ENCODE results near the gene ANO2.
A peak's percentile ranks its signal among the peaks of the same experiment; 100 is the strongest.

The ANO2 gene

GRCh38 chr12:5808981-5809380, 136.1 kb downstream of the ANO2 start:
- no peak for DNase-seq

GRCh38 chr12:5807514-5808219, 137.4 kb downstream of the ANO2 start:
- DNase-seq = no peak

- no peak for DNase-seq
Measured at GRCh38 chr12:5807090-5807414, 138.0 kb downstream of the ANO2 start.

DNA sequence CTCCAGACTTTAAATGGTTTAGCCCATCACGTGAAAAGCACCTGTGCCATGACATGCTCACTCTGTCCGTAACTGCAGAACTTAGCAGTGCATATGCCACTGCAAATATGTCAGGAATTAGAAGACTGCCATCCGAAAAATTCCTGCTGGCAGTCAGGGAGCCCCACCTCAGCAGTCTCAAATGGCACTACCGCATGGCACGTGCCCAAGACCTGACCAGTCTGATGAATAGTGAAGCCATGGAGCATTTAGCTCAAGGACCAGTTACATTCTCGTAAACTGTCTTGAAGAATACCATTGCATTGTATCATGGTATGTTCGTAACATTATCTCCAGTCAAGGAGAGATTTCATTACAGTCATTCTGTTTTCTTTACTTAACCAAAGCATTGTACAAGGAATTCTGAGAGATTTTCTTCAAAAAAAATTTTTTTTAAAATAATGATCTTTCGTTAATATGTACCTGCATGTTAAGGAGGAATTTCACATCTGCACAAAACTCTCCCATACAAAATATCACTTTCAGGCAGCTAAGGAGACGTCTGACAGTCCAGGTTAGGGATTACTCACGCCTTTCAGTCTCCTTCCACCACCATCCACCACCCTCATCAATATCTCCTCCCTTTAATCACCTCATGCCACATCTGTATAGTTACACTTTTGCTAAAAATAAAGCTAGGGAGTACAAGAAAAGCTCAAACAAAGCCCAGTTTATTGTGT, 138.5 kb downstream of the ANO2 start:
- DNase-seq = no peak

GRCh38 chr12:5803532-5803931, 141.5 kb downstream of the ANO2 start:
- DNase-seq = no peak

GRCh38 chr12:5798242-5799015, 146.6 kb downstream of the ANO2 start:
- DNase-seq = no peak

GRCh38 chr12:5797661-5798060, 147.4 kb downstream of the ANO2 start:
- no peak for DNase-seq

GRCh38 chr12:5796959-5797225, 148.2 kb downstream of the ANO2 start:
- no peak for DNase-seq

DNA sequence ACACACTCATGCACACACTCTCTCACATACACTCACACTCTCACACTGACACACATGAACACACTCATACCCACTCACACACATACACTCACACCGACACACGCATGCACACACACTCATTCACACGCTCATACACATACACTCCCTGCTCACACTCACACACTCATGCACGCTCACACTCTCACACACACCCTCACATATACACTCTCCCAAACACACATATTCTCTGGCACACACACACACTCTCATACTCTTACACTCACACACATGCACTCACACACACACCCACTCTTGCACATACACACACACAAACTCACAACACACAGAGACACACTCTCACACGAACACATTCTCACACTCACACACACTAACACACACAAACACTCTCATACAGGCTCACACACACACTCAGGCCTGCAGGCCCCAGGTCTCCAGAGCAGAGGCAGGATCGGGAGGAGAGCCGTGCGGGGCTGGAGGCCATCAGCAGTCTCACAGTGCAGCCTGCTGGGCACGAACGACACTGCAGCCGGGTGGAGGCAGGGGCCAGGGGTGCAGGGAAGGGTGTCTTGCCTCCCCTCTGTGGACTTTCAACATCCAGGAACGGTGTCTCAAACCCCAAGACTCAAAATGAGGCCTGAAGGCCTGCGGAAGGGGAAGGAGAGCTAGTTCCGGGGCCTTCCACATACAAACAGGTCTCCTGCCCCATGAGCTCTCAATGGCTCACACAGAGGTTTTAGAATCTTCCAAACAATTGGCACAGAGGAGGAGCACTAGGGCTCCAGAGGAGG, 148.7 kb downstream of the ANO2 start:
- peak; percentile 2 for DNase-seq

GRCh38 chr12:5794156-5794555, 150.9 kb downstream of the ANO2 start:
- DNase-seq = no peak

- no peak for DNase-seq
Measured at GRCh38 chr12:5792343-5792742, 152.7 kb downstream of the ANO2 start.

GRCh38 chr12:5789469-5789968, 155.5 kb downstream of the ANO2 start:
- no peak for DNase-seq

DNA sequence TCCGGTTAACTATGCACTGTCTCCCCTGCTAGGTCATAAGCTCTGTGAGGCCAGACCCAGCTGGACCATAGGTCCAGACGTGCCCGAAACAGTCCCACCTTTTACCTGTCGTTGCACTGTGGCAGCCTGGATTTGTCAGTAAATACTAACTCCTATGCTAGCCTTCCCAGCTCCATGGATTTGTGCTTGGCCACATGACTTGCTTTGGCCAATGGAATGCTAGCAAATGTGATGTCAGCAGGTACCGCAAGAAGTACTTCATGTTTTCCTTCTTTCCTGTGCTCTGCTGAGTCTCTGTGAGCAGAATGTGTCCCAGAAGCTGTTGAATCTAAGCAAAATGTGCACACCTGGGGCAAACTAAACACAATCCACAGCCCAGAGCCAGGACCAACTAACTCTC, 157.2 kb downstream of the ANO2 start:
- no peak for DNase-seq

GRCh38 chr12:5785601-5786000, 159.5 kb downstream of the ANO2 start:
- DNase-seq = no peak

- DNase-seq = no peak
Measured at GRCh38 chr12:5784462-5785130, 160.5 kb downstream of the ANO2 start.

DNA sequence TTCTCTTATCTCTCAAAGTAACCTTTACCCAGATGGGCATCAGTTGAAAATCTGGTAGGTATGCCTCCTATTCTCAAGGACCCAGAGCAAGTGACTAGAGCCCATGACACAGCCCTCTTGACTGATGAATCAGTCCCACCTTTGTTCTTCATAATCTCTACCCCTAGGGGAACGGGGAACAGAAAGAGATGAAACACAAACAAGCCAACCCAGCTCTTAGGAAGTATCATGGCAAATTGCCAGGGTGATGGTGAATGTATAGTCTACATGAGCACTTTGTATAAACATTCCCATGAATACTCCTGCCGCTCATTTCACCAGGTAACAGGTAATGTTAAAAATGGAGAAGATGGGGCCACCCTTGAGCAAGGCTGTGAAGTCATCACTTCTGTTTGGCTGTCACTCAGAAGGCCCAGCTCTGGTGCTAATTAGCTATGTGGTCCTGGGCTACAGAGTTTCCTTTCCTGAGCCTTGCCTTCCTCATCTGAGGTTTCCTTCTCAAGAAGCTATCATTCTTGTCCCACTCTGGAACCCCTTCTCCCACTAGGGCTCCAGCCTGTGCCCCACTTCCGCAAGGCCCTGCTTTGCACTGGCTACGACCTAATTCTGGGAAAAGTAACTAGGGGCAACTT, 161.7 kb downstream of the ANO2 start:
- no peak for DNase-seq

DNA sequence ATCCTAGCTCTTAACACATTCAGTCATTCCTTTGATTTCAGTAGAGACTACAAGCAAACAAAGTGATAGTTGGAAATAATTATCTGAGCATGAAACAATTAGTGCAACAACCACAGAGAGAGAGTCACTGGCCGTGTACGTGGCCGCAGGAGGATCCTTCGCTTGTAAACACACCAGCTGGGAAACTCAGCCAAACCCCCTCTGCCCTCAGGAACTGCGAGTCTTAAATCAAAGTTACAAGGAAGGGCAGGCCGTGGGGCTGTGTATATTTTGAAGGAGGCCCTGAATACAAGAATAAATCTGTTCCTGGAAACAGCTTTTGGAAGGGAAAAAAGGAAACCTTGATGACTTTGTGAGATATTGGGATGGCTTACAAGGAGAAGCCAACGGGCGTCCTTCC, 164.5 kb downstream of the ANO2 start:
- DNase-seq = no peak

DNA sequence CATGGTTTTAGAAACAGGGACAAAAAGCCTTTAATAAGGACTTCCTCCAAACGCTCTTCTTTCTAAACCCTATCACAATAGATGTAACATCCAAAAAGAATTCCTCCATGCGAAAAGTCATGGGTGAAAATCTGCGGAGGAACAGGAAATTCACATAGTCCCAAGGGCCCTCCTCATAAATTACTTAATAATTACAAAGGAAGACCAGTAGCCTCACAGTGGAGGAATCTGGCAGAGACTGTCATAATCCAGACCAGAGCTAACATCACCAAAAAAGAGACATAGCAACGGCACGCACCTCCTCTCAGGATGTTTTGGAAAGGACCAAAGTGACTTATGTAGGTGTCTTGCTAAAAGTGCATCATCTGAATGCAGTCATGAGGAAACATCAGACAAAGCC, 165.7 kb downstream of the ANO2 start:
- DNase-seq = no peak

DNA sequence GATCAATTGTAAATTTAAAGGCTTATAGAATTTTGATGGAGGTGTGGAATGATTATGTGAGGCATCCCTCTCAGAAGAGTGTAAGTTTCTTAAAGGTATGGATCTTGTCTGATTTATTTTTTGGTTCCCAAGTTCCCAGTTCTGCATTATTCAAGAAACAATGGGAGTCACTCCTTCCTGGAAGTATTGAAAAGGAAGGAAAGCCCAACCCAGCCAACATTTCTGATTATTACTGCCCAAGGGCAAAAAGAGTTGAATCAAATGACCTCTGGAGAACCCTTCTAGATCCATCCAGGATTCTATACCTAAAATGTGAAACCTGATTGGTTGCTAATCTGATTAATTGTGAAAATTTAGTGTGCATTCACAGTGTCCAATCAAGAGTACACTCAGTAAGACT, 166.2 kb downstream of the ANO2 start:
- no peak for DNase-seq

DNA sequence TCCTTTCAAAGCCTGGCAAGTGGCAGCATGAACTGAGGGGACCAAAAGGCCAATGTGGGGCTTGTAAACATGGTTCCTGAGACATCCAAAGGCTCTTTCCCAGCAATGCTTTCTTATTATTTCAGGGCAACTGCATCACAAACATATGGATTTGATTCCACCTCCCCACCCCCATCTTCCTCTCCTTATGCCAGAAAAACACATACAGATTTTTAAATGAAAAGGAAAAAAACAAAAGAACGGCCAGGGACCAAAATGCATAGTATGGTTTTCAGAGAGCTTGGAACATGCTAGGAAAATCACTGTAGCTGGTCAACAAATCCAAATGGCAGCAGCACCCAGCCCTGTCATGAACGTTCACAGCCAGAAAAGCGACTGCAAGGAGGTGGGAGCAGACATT, 167.6 kb downstream of the ANO2 start:
- no peak for DNase-seq

GRCh38 chr12:5776091-5776490, 169.0 kb downstream of the ANO2 start:
- no peak for DNase-seq

- no peak for DNase-seq
Measured at GRCh38 chr12:5773550-5773949, 171.5 kb downstream of the ANO2 start.
